PC-3 (cell line): ENCODE data around the gene ABHD11.

Experiments
- EZH2 ChIP-seq: fragments of 300-600 bp; sonication (generic); IDR thresholded peaks from one replicate; pipeline ENCODE4 v1.6.1; 2017; ENCODE audit warnings: antibody characterized with exemption, mild to moderate bottlenecking, low read length; ENCODE audit not compliant: unreplicated experiment
- EZH2phosphoT487 ChIP-seq: fragments of 300-600 bp; sonication (generic); IDR thresholded peaks from 2 replicates; pipeline ENCODE4 v1.6.1; 2018; ENCODE audit warnings: mild to moderate bottlenecking, antibody characterized with exemption, low read length, borderline replicate concordance
- TF ChIP-seq, protein P1 (sequence below): fragments of 300-600 bp; sonication (generic); conservative IDR thresholded peaks from 2 replicates; pipeline ENCODE4 v1.5.1; 2017; ENCODE audit warnings: antibody characterized with exemption, low read depth, mild to moderate bottlenecking, low read length

DNA sequence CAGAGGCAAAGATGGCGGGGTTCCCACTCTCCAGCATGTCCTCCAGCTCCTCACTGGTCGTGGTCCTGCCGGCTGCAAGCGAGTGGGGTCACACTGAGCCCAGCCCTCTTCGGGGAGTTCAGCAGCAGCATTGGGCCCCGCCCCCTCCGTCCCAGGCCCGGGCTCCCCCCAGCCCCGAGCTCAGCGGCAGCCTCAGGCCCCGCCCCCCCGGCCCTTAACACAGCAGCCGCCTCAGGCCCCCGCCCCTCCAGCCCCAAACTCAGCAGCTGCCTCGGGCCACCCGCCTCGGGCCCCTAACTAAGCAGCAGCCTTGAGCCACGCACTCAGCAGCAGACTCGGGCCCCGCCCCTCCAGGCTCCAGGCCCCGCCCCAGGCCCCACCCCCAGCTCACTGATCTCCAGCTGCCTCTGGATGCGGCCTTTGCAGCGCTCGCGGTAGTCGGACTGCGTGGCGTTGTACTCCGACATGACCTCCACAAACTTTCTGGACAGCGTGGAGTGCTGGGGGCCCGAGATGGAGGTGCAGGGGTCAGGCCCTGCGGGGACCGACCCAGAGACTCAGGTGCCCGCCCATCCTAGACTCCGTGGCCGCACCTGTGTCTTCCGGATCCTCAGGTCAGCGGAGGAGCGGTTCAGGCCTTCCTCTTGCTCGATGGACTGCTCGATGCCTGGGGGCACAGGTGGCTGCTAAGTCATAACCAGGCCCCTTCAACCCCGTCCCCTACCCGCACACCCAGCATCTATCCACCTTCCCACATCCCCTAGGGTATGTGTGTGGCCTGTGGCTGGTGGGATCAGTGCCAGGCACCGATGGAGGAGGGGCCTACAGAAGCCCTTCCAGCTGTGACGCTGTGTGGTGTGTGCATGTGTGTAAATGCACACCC lies 34.6 kb downstream of the ABHD11 start:
- TF ChIP-seq, protein P1, sequence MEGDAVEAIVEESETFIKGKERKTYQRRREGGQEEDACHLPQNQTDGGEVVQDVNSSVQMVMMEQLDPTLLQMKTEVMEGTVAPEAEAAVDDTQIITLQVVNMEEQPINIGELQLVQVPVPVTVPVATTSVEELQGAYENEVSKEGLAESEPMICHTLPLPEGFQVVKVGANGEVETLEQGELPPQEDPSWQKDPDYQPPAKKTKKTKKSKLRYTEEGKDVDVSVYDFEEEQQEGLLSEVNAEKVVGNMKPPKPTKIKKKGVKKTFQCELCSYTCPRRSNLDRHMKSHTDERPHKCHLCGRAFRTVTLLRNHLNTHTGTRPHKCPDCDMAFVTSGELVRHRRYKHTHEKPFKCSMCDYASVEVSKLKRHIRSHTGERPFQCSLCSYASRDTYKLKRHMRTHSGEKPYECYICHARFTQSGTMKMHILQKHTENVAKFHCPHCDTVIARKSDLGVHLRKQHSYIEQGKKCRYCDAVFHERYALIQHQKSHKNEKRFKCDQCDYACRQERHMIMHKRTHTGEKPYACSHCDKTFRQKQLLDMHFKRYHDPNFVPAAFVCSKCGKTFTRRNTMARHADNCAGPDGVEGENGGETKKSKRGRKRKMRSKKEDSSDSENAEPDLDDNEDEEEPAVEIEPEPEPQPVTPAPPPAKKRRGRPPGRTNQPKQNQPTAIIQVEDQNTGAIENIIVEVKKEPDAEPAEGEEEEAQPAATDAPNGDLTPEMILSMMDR: no peak
- TF ChIP-seq EZH2: no peak
- TF ChIP-seq EZH2phosphoT487: no peak
